ENCODE measurements around the gene TTC36.

DNA sequence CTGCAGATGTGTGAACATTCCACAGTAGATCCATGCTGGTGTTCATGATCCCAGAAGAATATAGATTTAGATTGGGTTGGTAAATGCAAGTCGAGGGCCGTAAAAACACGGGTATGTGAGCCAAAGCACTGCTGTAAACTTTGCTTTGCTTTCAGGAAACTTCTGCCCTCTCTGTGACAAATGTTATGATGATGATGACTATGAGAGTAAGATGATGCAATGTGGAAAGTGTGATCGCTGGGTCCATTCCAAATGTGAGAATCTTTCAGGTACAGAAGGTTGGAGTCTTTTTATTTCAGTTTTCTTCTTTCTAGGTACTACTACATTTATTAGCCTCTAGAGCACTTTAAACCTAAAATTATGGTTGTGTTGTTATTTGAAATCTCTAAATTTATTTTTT lies 36.2 kb upstream of the TTC36 start:
- TF ChIP-seq, protein P1, sequence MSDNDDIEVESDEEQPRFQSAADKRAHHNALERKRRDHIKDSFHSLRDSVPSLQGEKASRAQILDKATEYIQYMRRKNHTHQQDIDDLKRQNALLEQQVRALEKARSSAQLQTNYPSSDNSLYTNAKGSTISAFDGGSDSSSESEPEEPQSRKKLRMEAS (IDR thresholded peaks at IDR 0.05; ENCODE audit: low read depth, low read length) = no peak
- TF ChIP-seq POLR2A (IDR thresholded peaks at IDR 0.05; ENCODE audit: extremely low read depth, insufficient read length) = no peak
- TF ChIP-seq, protein P2, sequence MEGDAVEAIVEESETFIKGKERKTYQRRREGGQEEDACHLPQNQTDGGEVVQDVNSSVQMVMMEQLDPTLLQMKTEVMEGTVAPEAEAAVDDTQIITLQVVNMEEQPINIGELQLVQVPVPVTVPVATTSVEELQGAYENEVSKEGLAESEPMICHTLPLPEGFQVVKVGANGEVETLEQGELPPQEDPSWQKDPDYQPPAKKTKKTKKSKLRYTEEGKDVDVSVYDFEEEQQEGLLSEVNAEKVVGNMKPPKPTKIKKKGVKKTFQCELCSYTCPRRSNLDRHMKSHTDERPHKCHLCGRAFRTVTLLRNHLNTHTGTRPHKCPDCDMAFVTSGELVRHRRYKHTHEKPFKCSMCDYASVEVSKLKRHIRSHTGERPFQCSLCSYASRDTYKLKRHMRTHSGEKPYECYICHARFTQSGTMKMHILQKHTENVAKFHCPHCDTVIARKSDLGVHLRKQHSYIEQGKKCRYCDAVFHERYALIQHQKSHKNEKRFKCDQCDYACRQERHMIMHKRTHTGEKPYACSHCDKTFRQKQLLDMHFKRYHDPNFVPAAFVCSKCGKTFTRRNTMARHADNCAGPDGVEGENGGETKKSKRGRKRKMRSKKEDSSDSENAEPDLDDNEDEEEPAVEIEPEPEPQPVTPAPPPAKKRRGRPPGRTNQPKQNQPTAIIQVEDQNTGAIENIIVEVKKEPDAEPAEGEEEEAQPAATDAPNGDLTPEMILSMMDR (IDR thresholded peaks at IDR 0.05; ENCODE audit: low read depth, low read length) = no peak
- TF ChIP-seq MYC (IDR thresholded peaks at IDR 0.05; ENCODE audit: low read depth, low read length) = no peak

All from NB4 (cell line).